ENCODE measurements around the gene CSN2.
"Not testable (repeated sequence)": the region's sequence is repeated elsewhere in the genome, so short reads cannot be mapped to it uniquely, and the experiment has no call there.

CSN2 gene

DNA sequence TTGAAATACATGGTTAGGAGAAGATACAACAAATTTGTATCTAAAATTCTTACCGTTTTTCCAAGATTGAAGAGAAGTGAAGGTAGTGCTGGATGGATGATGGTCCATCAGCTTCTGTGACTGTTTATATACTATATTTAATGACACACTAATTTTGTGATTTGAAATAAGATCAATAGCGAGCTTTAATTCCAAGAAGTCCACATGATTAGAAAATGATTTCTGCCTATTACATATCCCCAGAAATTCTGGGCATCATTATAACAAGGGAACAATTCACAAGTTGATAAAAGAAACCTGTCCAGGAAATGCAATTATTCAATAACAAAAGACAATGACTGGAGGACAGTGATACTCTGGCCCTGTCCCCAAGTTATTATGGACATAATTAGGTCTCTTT lies at the start of gene CSN2:
Gene CSN2, minus strand, starts transcription at position 101 of the 400 bp plus-strand sequence. CDS start 4,733 bp downstream, outside the sequence.
- DNase-seq = no peak

DNA sequence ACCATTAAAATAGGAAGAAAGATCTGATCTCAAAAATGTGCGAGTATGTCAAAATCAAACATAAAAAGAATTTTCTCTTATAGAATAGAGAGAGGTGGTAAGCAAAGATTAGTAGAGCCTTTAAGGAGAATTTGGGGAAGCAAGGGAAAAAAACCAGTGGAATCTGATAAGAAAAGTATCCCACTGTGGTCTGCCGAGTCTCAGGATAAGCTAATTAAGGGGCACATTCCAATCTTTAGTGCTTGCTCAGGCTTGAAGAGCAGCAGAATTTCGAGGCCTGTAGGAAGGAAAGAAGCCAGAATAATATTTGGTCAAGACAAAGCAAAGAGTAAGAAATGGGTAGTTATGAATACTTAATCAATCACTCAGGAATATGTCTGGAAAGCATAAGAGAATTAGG lies 43.2 kb upstream of the CSN2 start:
- DNase-seq = no peak

DNA sequence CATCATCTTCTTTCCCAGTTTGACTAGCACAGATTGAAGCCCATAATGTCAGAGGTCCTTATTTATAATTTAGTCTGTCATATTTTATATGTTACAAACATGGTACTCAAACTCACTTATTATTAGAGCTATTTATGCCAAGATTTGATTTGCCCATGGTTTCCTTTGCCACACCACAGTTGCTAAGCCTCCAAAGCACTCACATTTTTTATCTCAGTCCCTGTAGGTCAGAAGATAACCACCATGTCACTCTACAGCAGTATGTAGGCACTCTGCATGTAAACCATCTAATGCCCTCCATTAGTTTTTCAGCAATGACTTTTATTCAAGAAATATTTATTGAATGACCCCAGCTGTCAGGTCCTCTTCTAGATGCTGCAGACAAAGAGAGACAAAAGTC lies 37.0 kb upstream of the CSN2 start:
- no peak for DNase-seq

DNA sequence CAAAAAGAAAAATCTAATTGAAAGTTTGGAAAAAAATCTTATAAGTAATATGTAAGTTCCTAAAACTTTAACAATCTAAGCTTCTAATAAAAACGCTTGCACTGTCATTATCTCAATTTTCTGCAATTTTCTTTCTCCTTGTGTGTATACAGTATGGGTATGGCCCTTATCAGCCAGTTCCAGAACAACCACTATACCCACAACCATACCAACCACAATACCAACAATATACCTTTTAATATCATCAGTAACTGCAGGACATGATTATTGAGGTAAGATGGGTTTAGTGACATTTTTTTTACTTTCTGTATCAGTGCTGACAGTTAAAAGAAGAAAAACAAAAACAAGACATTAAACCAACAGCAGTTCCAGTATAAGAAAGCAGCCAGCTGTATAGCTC lies 35.2 kb upstream of the CSN2 start:
- peak; percentile 75 for DNase-seq

DNA sequence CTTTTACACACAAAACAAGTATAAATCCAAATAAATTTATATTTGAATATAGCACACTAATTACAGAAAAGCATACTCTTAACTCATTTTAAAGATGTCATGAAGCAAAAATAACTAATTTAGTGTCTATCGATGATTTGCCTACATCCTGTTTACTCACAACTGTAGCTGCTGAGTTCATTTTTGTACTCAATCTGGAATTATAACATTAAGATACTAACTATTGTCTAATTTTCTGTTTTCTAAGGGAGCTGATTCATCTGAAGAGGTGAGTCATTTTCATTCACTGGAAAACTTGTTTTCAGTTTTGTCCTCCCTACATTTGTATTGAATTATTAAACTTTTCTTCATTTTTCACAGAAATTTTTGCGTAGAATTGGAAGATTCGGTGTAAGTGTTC lies 33.9 kb upstream of the CSN2 start:
- no peak for DNase-seq

GRCh38 chr4:69995526-69996016 lies 30.0 kb upstream of the CSN2 start, which contains the start of gene STATH:
Gene STATH, plus strand, starts transcription at chr4:69995966. Its CDS starts 2,472 bp downstream, at chr4:69998438.
- no peak for DNase-seq

DNA sequence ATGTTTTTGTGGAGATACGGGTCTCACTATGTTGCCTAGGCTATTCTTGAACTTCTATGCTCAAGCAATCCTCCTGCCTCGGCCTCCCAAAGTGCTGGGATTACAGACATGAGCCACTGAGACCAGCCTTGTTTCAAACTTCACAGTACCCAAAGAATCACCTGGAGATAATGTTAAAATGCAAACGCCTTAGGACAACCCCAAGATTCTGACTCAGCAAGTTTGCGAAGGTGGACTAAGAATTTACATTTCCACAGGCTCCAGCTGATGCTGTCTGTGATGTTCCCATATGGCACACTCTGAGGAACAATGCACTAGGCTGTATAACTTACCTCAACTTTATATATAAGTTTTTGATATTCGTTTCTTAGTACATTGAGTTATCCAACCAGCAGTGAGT lies 29.3 kb upstream of the CSN2 start:
- DNase-seq = no peak

DNA sequence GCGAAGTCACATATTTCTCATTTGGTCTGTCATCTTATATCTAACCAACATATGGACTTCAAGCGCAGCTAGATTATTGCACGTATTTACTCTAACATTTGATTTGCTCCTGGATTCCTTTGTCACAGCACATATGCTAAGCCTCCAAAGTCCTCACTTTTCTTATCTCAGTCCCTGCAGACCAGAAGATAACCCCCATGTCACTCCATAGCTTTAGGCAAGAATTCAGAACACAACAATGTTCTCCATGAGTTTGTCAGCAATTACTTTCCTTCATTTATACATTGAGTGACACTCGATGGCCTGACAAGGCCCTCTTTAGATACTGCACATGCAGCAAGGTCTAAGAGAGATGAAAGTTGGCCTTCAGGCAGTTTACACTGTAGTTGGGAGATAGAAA lies 25.5 kb upstream of the CSN2 start:
- no peak for DNase-seq

DNA sequence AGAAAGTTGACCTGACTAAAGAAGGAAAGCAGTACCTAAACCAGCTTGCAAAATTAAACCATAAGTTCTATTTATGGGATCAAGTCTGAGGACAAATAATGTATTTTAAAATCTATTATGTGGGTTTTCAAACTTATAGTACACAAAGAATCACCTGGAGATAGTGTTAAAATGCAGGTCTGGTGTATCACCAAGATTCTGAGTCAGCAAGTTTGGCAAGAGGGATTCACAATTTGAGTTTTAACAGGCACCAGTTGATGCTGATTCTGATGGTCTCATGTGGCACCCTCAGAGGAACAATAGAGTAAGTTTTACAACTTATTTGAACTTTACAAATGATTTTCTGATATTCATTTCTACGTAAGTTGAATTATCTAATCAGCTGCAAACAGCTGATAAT lies 21.1 kb upstream of the CSN2 start:
- no peak for DNase-seq

DNA sequence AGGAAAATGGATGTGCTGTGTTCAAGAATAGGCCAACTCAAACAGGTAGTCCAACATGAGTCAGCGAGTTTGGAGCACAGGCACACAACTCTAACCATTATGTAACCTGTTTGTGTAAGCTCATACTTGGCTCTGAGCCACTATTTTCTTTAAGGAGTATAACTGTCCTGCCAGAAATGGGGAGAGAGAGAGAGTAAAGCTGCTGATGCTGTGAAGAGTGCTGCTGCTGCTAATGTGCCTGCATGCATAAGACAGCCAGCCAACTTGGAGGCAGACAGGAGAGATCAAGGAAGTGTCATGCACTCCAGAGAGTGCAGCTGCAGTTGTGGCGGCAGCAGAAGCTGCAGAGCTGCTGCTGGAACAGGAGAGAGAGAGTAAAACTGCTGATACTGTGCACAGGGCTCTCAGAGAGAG lies 18.5 kb upstream of the CSN2 start:
- no peak for DNase-seq

DNA sequence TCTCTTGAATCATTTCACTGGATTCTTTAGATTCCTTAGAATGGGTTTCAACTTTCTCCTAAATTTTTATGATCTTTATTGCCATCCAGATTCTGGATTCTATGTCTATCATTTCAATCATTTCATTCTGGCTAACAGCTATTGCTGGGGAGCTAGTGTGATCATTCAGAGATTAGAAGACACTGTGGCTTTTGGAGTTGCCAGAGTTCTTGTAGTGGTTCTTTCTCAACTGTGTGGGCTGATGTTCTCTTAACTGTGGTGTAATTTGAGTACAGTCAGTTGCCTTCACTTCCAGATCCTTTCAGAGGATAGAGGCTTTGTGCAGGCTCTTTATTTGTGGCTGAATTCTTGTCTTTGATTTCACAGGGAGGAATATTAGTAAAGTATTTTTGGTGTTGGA lies 12.1 kb upstream of the CSN2 start:
- DNase-seq = no peak

DNA sequence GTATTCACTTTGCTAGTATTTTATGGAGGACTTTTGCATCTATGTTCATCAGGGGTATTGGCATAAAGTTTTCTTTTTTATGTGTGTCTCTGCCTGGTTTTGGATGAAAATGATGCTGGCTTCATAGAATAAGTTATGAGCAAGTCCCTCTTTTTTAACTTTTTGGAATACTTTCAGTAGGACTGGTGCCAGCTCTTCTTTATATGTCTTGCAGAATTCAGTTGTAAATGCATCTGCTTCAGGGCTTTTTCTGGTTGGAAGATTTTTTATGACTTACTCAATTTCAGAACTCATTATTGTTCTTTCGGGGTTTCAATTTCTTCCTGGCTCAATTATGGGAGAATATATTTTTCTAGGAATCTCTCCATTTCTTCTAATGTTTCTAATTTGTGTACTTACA lies 9.1 kb upstream of the CSN2 start:
- DNase-seq = no peak

GRCh38 chr4:69970071-69970470 lies 4.5 kb upstream of the CSN2 start:
- no peak for DNase-seq

- DNase-seq = no peak
Measured at GRCh38 chr4:69957209-69957608, 8.3 kb downstream of the CSN2 start.

DNA sequence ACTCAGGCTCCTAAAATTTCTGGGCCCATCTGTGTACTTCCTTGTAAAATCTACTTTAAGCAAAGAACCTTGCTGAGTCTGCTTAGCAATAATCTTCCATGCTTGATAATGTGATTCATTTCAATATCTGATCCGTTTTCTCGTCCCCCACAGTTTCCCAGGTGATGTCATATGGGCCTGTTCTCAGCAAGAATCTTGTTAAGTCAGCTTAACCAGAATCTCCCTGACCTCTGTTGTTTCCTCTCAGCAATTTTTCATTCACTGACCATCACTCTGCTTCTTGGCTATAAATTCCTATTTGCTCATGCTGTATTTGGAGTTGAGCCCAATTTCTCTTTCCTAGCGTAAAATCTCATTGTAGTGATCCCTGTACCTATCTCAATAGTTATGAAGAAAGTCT lies 13.9 kb downstream of the CSN2 start:
- DNase-seq = no peak

DNA sequence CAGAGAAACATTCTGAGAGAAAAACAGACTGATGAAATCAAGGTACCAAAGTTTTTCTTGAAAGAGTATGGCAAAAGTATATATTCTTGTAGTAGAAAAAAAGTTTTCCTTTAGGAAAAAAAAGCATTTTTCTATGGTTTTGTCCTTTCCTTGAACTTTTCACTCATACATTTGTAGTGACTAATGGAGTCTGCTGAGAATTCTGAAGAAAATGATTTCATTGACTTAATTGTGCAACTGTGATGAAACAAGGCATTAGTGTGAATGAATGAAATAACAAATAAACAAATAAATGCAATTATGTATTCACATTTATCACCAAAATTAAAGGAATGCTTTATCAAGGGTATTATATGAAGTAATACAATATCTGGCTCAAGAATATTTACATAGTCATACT lies 29.0 kb downstream of the CSN2 start:
- DNase-seq = no peak

DNA sequence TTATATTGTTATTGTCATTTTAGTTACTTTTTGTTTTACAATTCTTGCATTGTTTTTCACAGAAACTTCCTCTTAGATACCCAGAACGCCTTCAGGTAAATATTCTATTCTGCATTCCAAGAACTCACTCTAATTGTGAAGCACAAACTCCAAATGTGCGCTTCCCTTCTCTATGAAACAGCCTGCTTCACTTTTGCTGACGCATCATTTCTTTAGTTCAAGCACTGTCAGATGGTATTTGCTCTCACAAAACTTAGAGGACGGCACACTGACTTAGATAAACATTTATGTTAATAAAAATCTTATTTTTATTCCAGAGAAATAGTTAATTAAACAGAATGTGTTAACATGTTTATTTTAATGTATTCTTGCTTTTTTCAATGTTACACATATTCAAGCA lies 31.4 kb downstream of the CSN2 start:
- no peak for DNase-seq

GRCh38 chr4:69930768-69931167 lies 34.8 kb downstream of the CSN2 start, which contains the start of gene CSN1S1:
Gene CSN1S1, plus strand, starts transcription at chr4:69931068. Its CDS starts 1,488 bp downstream, at chr4:69932556.
- DNase-seq = no peak

GRCh38 chr4:69923782-69924410 lies 41.6 kb downstream of the CSN2 start:
- not testable (repeated sequence) for DNase-seq

- no peak for DNase-seq
Measured at GRCh38 chr4:69920874-69921273, 44.7 kb downstream of the CSN2 start.

GRCh38 chr4:69910016-69910782 lies 55.3 kb downstream of the CSN2 start:
- no peak for DNase-seq

GRCh38 chr4:69909195-69909594 lies 56.3 kb downstream of the CSN2 start:
- no peak for DNase-seq

GRCh38 chr4:69907151-69907550 lies 58.4 kb downstream of the CSN2 start:
- DNase-seq = no peak
